SK-N-MC (cell line): ENCODE data around the gene IL20RA.

Experiments
- EZH2 ChIP-seq: fragments of 200-600 bp; sonication (generic); IDR thresholded peaks from one replicate; pipeline ENCODE4 v1.6.1; 2017; ENCODE audit warnings: antibody characterized with exemption
- POLR2AphosphoS5 ChIP-seq: IDR thresholded peaks from 2 replicates; pipeline ENCODE4 v1.6.1; 2012; ENCODE audit warnings: mild to moderate bottlenecking, low read depth, low read length, borderline replicate concordance

- TF ChIP-seq EZH2 = no peak
- TF ChIP-seq POLR2AphosphoS5 = no peak
Observed at GRCh38 chr6:137017081-137017480, 27.7 kb downstream of the IL20RA start.
